ENCODE measurements around the gene RBM28. TPM values are rescaled to one million over a fixed set of nuclear protein-coding genes. Genes with fewer than 3 reads are reported as not detected.

Gene RBM28
- total RNA-seq, 1 donor from 2014 or later, result 23.8 TPM

DNA sequence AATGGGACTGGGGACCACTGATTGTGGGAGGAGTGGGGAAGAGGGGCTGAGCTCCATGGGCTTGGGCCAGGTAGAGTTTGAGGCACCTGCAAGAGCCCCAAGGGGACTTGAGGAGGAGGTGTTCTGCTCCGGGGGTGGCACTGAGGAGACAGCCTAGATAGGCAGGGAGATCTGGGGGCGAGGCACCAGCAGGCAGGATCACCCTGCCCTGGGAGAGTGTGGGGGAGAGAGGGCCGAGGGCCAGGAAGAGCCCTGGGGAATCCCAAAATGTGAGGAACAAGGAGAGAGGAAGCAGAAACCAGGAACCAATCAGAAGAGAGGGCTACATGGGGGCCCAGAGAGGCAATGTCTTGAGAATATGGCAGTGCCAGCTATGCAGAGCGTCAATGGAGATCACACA is 68.0 kb downstream of the RBM28 start:
- Histone ChIP-seq H3K9me3 (peaks cover 0 to 8% of the 10 kb centered on the region in 2 donors), H3K4me1 (no peaks in the 10 kb centered on the region), H3K36me3 (no peaks in the 10 kb centered on the region), H3K27me3 (no peaks in the 10 kb centered on the region), H3K4me3 (no peak overlapping the region), H3K27ac (no peak overlapping the region)
- no peak for DNase-seq (ENCODE audit: low spot score in 2 of 2)
- intact Hi-C loops (cut with DNase I), result no loop called here
- no peak for TF ChIP-seq CTCF (IDR thresholded peaks at IDR 0.05)

GRCh38 chr7:128274884-128275603 is 68.7 kb downstream of the RBM28 start:
- Histone ChIP-seq H3K36me3 (no peaks in the 10 kb centered on the region), H3K4me3 (no peak overlapping the region), H3K9me3 (peaks cover 0 to 4% of the 10 kb centered on the region in 2 donors), H3K27me3 (no peaks in the 10 kb centered on the region), H3K27ac (no peak overlapping the region), H3K4me1 (no peaks in the 10 kb centered on the region)
- DNase-seq (ENCODE audit: low spot score in 2 of 2), result no peak
- intact Hi-C loops (cut with DNase I), result no loop called here
- TF ChIP-seq CTCF (IDR thresholded peaks at IDR 0.05), result no peak

DNA sequence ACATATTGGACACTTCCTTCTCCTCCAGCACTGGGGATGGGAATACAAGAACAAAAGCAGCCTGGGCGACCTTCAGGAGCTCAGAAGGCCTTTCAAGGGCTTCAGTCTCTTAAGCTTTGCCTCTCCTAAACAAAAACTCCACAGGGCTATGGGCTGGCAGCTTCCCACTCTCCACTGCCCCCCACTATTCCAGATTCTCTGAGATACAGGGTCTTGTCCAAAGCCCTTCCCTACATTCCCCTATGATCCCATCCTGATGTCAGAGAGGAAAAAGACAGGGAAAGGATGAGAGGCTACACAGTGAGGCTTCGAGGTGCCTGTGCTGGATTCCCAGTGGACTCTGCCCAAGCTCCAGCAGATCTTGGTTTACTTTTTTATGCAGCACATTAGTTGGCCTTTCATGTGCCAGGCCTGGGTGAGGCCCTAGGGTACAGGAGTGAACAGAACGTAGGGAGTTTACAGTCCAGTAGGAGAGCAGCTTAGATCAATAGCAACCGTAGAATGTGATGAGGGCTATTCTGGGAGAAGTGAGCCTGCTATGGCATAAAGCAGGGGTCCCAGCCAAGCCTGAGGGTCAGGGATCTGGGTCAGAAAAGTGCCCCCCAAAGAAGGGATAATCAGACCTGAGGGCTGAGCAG is 69.3 kb downstream of the RBM28 start:
- H3K4me3 ChIP-seq, result no peak overlapping the region
- no peaks in the 10 kb centered on the region for H3K36me3 ChIP-seq
- no peak overlapping the region for H3K27ac ChIP-seq
- H3K4me1 ChIP-seq, result no peaks in the 10 kb centered on the region
- no peaks in the 10 kb centered on the region for H3K27me3 ChIP-seq
- DNase-seq (ENCODE audit: low spot score in 2 of 2), result no peak
- no peaks in the 10 kb centered on the region for H3K9me3 ChIP-seq
- intact Hi-C loops (cut with DNase I), result no loop called here
- no peak for TF ChIP-seq CTCF (IDR thresholded peaks at IDR 0.05)

- H3K9me3 ChIP-seq, result no peaks in the 10 kb centered on the region
- no peak for DNase-seq (ENCODE audit: low spot score in 2 of 2)
- intact Hi-C loops (cut with DNase I), result no loop called here
- H3K27ac ChIP-seq, result no peak overlapping the region
- H3K27me3 ChIP-seq, result no peaks in the 10 kb centered on the region
- H3K4me1 ChIP-seq, result no peaks in the 10 kb centered on the region
- peak overlapping the region in 1 of 2 donors; percentile 53 for H3K4me3 ChIP-seq
- TF ChIP-seq CTCF (IDR thresholded peaks at IDR 0.05), result no peak
- H3K36me3 ChIP-seq, result no peaks in the 10 kb centered on the region
Measured at GRCh38 chr7:128271942-128272481, 71.7 kb downstream of the RBM28 start.

GRCh38 chr7:128271471-128271941 is 72.2 kb downstream of the RBM28 start:
- H3K9me3 ChIP-seq, result no peaks in the 10 kb centered on the region
- no peak for DNase-seq (ENCODE audit: low spot score in 2 of 2)
- no peak for TF ChIP-seq CTCF (IDR thresholded peaks at IDR 0.05)
- H3K36me3 ChIP-seq, result no peaks in the 10 kb centered on the region
- H3K4me3 ChIP-seq, result peak overlapping the region; percentile 15 to 53
- intact Hi-C loops (cut with DNase I), result no loop called here
- no peaks in the 10 kb centered on the region for H3K4me1 ChIP-seq
- no peak overlapping the region for H3K27ac ChIP-seq
- H3K27me3 ChIP-seq, result no peaks in the 10 kb centered on the region
